Activated T-cell treated with anti-CD3 and anti-CD28 coated beads, Interleukin-2, amount 50 U/mL, for 72 hours (primary cell): ENCODE results near the gene DISP2. TPM values are rescaled to one million over a fixed set of nuclear protein-coding genes. Genes with fewer than 3 reads are reported as not detected.

Experiments
- ATAC-seq, 2 donors: fragments of 150-1000 bp; cut with Tn5 transposase; replicated peaks in 1 of 2; 2 replicates each; pipeline ENCODE4 v1.10.0; 2021; ENCODE audit warnings: moderate library complexity in 2 of 2, mild to moderate bottlenecking in 1 of 2
- DNase-seq, 2 donors: peaks; one replicate each; pipeline ENCODE4 v3.0.0; 2021 to 2022; ENCODE audit warnings: mixed read lengths in 1 of 2
- H3K27ac Mint-ChIP-seq: one replicate; pipeline ENCODE4 v1.8.0; 2022; ENCODE audit warnings: mild to moderate bottlenecking, moderate library complexity, mixed read lengths
- H3K27me3 Mint-ChIP-seq: one replicate; pipeline ENCODE4 v1.8.0; 2022; ENCODE audit warnings: low read depth, mixed read lengths
- H3K36me3 Mint-ChIP-seq, 2 donors: one replicate each; pipeline ENCODE4 v1.8.0; 2022; ENCODE audit warnings: mixed read lengths in 2 of 2, mild to moderate bottlenecking in 1 of 2; ENCODE audit not compliant: insufficient read depth in 2 of 2
- H3K4me1 Mint-ChIP-seq: one replicate; pipeline ENCODE4 v1.8.0; 2022; ENCODE audit warnings: low read depth, mixed read lengths
- H3K4me3 Mint-ChIP-seq, 2 donors: one replicate each; pipeline ENCODE4 v1.8.0; 2022; ENCODE audit warnings: mild to moderate bottlenecking in 2 of 2, mixed read lengths in 2 of 2, moderate library complexity in 2 of 2
- H3K9me3 Mint-ChIP-seq, 2 donors: one replicate each; pipeline ENCODE4 v1.8.0; 2022; ENCODE audit warnings: mixed read lengths in 2 of 2
- total RNA-seq, 2 donors: library from RNA; stranded (reverse); gene quantifications; one replicate each; pipeline ENCODE4 v1.2.3, GENCODE V29; 2022

Gene DISP2
- total RNA-seq, 2 donors from 2014 or later, result 0.19 to 0.34 TPM

GRCh38 chr15:40382580-40383456 lies 24.8 kb downstream of the DISP2 start, which contains the start of gene KNSTRN:
KNSTRN (plus strand) TSS chr15:40382721; CDS start chr15:40382836, 115 bp downstream.
- peak; percentile 98 to 99 for ATAC-seq
- H3K4me3 Mint-ChIP-seq, result peak within 1 kb of the TSS; percentile 97 to 99
- H3K9me3 Mint-ChIP-seq, result no peaks in the 10 kb centered on the region
- H3K27me3 Mint-ChIP-seq, result no peaks in the 10 kb centered on the region
- DNase-seq, result peak; percentile 93 to 94
- H3K36me3 Mint-ChIP-seq, result peaks cover 12 to 27% of the 10 kb centered on the region in 2 donors
- peaks cover 22% of the 10 kb centered on the region for H3K4me1 Mint-ChIP-seq
- peak within 1 kb of the TSS; percentile 84 for H3K27ac Mint-ChIP-seq

DNA sequence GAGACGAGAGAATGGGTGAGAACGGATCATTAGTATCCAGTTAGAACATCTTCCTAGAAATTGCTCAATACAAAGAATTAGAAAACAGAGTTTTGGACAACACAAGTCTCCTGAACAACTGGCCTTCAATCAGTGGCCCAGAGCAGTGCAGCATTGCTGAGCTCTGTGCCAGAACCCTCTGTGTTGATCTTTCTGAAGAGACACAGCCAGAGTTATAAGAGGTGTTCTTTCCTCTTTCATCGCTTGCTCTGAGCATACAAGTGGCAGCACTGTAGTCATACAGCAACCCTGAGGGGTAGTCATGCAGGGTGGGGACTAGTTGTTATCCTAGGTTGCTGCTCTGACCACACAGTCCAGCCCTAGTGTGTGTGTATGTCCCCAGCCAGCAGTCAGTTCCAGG lies 28.5 kb downstream of the DISP2 start:
- no peak overlapping the region for H3K27ac Mint-ChIP-seq
- peaks cover 22% of the 10 kb centered on the region for H3K4me1 Mint-ChIP-seq
- H3K9me3 Mint-ChIP-seq, result no peaks in the 10 kb centered on the region
- H3K27me3 Mint-ChIP-seq, result no peaks in the 10 kb centered on the region
- no peak for ATAC-seq
- no peak overlapping the region for H3K4me3 Mint-ChIP-seq
- no peak for DNase-seq
- peaks cover 16 to 46% of the 10 kb centered on the region in 2 donors for H3K36me3 Mint-ChIP-seq

DNA sequence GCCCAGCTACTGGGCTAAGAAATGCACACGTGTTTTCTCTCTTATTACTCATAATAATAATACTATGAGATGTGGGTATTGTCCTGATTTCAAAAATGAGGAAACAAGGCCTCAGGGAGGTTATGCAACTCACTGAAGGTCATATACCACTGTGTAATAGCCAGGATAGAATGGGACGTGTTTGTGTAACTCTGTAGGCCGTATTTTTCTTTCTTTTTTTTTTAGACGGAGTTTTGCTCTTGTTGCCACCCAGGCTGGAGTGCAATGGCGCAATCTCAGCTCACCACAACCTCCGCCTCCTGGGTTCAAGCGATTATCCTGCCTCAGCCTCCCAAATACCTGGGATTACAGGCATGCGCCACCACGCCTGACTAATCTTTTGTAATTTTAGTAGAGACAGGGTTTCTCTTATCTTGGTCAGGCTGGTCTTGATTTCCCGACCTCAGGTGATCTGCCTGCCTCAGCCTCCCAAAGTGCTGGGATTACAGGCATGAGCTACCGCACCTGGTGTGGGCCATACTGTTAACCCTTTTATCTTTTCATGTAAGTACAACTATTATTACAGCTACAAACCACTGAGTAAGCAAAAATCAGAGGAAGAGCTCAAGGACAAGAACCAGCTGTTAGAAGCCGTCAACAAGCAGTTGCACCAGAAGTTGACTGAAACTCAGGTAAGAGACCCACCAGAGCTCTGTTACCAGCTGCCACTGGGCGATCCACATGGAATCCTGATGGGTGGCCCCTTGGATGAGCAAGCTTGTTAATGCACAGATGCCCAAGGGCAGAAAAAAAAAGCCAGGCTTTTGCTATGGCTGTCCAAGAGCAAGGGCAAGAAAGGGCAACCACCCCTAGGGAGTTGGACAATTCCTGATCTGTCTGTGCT lies 31.2 kb downstream of the DISP2 start:
- Mint-ChIP-seq H3K27me3 (no peaks in the 10 kb centered on the region), H3K27ac (no peak overlapping the region), H3K9me3 (no peaks in the 10 kb centered on the region), H3K4me3 (no peak overlapping the region), H3K36me3 (peaks cover 16 to 55% of the 10 kb centered on the region in 2 donors), H3K4me1 (peaks cover 9% of the 10 kb centered on the region)
- no peak for ATAC-seq
- DNase-seq, result no peak

DNA sequence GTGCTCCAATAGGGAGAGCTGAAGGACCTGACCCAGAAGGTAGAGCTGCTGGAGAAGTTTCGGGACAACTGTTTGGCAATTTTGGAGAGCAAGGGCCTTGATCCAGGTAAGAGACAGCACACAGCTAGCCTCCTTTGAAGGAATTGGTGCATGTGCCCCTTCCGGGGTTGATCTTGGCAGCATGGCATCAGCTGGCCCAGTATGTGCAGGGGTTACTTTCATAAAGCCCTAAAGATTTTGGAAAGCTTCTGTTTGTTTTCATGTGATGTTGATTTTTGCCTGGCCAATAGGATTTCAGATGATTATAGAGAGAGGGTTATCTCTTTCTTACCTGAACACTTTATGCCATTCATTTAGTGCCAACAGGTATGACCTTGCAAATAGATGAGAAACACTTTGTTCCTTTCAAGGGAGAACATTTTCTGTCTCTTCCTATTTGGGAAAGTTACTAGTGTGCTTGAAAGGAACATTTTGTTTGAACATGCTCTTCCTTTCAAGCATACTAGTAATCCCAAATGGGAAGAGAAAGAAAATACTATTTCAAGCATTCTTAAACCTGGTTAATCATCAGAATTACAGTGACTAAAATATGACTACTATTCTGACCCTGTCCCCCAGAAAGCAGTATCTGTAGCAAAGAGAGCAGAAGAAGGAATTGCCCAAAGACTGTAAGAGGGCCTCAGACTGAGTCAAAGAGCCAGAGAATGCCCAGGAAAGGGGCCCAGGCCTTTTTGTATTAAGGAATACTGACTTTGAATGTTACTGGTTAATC lies 32.0 kb downstream of the DISP2 start:
- ATAC-seq, result no peak
- peaks cover under 1% of the 10 kb centered on the region for H3K4me1 Mint-ChIP-seq
- H3K27me3 Mint-ChIP-seq, result no peaks in the 10 kb centered on the region

DNA sequence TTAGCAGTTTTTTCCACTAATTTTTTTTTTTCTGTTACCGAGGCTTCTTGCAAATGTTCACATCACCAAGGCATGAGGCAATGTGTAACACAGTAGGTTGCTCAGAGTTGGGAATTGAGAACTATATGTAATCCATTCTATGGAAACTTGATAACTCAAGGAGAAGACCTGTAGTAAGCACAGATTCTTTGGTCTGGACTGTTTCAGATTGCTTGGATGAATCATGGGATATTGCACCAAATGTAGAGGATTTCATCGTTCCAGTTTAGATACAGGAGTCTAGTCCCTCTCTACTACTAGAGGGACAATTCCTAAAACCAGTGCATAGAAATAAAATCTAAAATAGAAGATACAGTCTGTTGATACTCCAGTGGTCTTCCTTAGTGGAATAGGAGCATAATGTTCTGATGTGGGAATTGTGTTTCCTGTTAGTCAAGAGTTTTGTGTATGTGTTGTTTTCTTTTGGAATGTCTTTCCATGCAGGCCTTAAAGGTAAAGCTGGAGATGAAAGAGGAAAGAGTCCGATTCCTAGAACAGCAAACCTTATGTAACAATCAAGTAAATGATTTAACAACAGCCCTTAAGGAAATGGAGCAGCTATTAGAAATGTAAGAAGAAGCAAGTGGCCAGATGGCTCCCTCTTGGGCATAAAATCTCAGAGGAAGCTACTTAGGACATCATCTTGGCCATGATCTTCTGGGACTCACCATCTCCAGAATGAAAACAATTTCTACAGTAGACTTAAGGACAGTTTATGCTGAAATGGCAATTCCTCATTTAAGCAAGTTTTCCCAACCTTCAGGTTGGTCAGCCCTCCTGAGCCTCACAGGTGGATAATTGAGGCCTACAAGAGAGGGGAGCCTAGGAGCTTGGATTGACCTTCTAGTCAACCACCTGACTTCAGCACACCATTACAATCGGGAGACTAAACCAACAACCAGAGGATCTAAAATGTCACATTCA lies 35.2 kb downstream of the DISP2 start:
- Mint-ChIP-seq H3K36me3 (peaks cover 4 to 31% of the 10 kb centered on the region in 2 donors), H3K4me1 (peaks cover 5% of the 10 kb centered on the region)
- no peak for DNase-seq

More for the DNA sequence above, 32.0 kb downstream of the DISP2 start:
- DNase-seq, result no peak
- H3K36me3 Mint-ChIP-seq, result peaks cover 15 to 48% of the 10 kb centered on the region in 2 donors
- no peaks in the 10 kb centered on the region for H3K9me3 Mint-ChIP-seq
- H3K4me3 Mint-ChIP-seq, result no peak overlapping the region
- no peak overlapping the region for H3K27ac Mint-ChIP-seq

GRCh38 chr15:40397688-40398412 lies 39.8 kb downstream of the DISP2 start:
- peak overlapping the region; percentile 35 for H3K27ac Mint-ChIP-seq
- H3K27me3 Mint-ChIP-seq, result no peaks in the 10 kb centered on the region
- peaks cover 16% of the 10 kb centered on the region for H3K4me1 Mint-ChIP-seq
- H3K9me3 Mint-ChIP-seq, result no peaks in the 10 kb centered on the region
- DNase-seq (no peak), ATAC-seq (peak in 1 of 2 donors; percentile 15)
- H3K4me3 Mint-ChIP-seq, result peak overlapping the region; percentile 3 to 41
- H3K36me3 Mint-ChIP-seq, result peaks cover 0 to 9% of the 10 kb centered on the region in 2 donors

More for the DNA sequence above, 35.2 kb downstream of the DISP2 start:
- Mint-ChIP-seq H3K27ac (no peak overlapping the region), H3K9me3 (no peaks in the 10 kb centered on the region), H3K4me3 (no peak overlapping the region), H3K27me3 (no peaks in the 10 kb centered on the region)
- ATAC-seq, result no peak

GRCh38 chr15:40398413-40398873 lies 40.4 kb downstream of the DISP2 start:
- Mint-ChIP-seq H3K27ac (peak overlapping the region; percentile 4), H3K36me3 (peaks cover 0 to 4% of the 10 kb centered on the region in 2 donors), H3K9me3 (no peaks in the 10 kb centered on the region), H3K4me3 (peak overlapping the region; percentile 3 to 41), H3K4me1 (peaks cover 18% of the 10 kb centered on the region), H3K27me3 (no peaks in the 10 kb centered on the region)
- DNase-seq (peak in 1 of 2 donors; percentile 52), ATAC-seq (peak; percentile 68 to 82)

DNA sequence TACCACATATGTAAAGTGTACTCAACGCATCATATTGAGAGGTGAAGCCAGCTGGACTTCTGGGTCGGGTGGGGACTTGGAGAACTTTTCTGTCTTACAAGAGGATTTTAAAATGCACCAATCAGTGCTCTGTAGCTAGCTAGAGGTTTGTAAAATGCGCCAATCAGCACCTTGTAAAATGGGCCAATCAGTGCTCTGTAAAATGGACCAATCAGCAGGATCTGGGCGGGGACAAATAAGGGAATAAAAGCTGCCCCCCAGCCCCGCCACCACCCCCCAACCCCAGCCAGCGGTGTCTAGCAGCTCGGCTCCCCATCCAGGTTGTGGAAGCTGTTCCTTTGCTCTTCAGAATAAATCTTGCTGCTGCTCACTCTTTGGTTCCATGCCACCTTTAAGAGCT lies 41.4 kb downstream of the DISP2 start:
- peak overlapping the region in 1 of 2 donors; percentile 8 for H3K4me3 Mint-ChIP-seq
- H3K4me1 Mint-ChIP-seq, result peaks cover 28% of the 10 kb centered on the region

DNA sequence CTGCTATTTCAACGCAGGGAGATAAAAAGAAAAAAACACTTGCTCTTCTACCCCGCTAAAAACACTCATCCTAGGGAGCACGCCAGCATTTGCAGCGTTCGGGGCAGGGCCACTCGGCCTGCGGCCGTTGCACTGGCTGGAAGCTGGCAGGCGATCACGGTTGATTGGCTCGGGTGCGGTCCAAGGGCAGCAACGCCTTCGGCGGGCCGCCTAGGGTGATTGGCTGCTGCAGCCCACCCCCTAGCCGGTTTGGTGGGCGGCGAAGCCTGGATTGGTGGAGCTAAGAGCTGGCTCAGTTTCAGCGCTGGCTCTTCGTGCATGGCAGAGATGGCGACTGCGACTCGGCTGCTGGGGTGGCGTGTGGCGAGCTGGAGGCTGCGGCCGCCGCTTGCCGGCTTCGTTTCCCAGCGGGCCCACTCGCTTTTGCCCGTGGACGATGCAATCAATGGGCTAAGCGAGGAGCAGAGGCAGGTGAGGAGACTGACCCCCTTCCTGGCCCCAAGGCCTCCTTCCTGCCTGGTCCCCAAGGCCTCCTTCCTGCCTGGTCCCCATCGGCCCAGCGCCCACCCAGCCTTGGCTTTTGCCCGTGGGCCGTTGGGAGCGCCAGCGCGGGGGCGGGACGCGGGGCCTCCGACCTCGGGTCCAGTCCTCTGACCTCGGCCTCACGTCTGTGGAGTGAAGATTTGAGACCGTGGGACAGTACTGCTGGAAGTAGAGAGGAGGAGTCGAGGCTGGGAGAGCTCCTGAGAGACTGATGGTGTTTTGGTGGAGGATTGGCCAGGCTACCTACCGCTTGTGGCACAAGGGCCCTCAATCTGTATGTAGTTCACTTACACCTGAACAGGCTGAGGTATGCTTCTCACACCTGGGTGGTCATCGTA lies 47.7 kb downstream of the DISP2 start, which contains the start of gene IVD:
Gene IVD, plus strand, starts transcription at position 295 of the 881 bp plus-strand sequence. Its CDS starts 33 bp downstream, at position 328.
- peak within 1 kb of the TSS; percentile 98 for H3K27ac Mint-ChIP-seq
- peaks cover under 1 to 9% of the 10 kb centered on the region in 2 donors for H3K36me3 Mint-ChIP-seq
- no peaks in the 10 kb centered on the region for H3K9me3 Mint-ChIP-seq
- DNase-seq, result peak; percentile 93
- ATAC-seq, result peak; percentile 94 to 96
- no peaks in the 10 kb centered on the region for H3K27me3 Mint-ChIP-seq
- H3K4me3 Mint-ChIP-seq, result peak within 1 kb of the TSS; percentile 88 to 99
- H3K4me1 Mint-ChIP-seq, result peaks cover 58% of the 10 kb centered on the region

More for the DNA sequence above, 41.4 kb downstream of the DISP2 start:
- Mint-ChIP-seq H3K9me3 (no peaks in the 10 kb centered on the region), H3K27ac (no peak overlapping the region), H3K27me3 (no peaks in the 10 kb centered on the region), H3K36me3 (no peaks in the 10 kb centered on the region)
- ATAC-seq (no peak), DNase-seq (no peak)

- ATAC-seq (no peak), DNase-seq (no peak)
- Mint-ChIP-seq H3K36me3 (peaks cover 10 to 23% of the 10 kb centered on the region in 2 donors), H3K9me3 (no peaks in the 10 kb centered on the region), H3K4me3 (peak overlapping the region; percentile 88 to 99), H3K4me1 (peaks cover 58% of the 10 kb centered on the region), H3K27me3 (no peaks in the 10 kb centered on the region), H3K27ac (peak overlapping the region; percentile 86)
Observed at GRCh38 chr15:40407330-40407990, 49.4 kb downstream of the DISP2 start.
